Fibroblast of pulmonary artery (primary cell): ENCODE data around the gene EHMT1.
A peak's percentile ranks its signal among the peaks of the same experiment; 100 is the strongest.

Source experiments
- DNase-seq: peaks from one replicate; pipeline ENCODE4 v3.0.0-alpha.2; 2010; ENCODE audit warnings: low read depth
- H3K4me3 ChIP-seq: replicated peaks from 2 replicates; pipeline ENCODE4 v1.5.1; 2011; ENCODE audit warnings: low read depth, mild to moderate bottlenecking, control low read depth, low read length, moderate library complexity
- TF ChIP-seq, protein P1 (sequence below): IDR thresholded peaks from 2 replicates; pipeline ENCODE4 v1.5.1; 2011; ENCODE audit warnings: mild to moderate bottlenecking, control low read depth, low read length, inconsistent platforms; ENCODE audit errors: missing control alignments

EHMT1 gene

DNA sequence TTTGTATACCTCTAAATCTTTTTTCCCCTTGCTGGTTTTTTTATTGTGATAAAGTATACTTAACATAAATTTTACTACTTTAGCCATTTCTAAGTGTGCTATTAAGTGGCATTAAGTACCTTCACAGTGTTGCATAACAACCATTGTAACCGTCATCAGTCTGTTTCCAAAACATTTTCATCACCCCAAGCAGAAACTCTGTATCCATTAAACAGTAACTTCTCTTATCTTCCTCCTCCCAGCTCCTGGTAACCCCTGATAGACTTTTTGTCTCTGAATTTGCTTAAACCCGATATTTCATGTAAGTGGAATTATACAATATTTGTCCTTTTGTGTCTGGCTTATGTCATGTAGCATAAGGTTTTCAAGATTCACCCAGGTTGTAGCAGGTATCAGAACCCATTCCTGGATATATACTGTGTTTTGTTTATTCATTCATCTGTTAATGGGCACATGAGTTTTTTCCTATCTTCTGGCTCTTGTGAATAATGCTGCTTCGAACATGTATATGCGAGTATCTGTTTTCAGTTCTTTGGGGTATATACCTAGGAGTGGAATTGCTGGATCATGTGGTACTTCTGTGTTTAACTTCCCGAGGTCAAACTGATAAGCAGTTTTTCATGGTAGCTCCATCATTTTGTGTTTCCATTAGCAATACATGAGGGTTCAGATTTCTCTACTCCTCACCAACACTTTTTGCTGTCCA, 66.4 kb downstream of the EHMT1 start:
- DNase-seq, result peak; percentile 24
- TF ChIP-seq, protein P1, sequence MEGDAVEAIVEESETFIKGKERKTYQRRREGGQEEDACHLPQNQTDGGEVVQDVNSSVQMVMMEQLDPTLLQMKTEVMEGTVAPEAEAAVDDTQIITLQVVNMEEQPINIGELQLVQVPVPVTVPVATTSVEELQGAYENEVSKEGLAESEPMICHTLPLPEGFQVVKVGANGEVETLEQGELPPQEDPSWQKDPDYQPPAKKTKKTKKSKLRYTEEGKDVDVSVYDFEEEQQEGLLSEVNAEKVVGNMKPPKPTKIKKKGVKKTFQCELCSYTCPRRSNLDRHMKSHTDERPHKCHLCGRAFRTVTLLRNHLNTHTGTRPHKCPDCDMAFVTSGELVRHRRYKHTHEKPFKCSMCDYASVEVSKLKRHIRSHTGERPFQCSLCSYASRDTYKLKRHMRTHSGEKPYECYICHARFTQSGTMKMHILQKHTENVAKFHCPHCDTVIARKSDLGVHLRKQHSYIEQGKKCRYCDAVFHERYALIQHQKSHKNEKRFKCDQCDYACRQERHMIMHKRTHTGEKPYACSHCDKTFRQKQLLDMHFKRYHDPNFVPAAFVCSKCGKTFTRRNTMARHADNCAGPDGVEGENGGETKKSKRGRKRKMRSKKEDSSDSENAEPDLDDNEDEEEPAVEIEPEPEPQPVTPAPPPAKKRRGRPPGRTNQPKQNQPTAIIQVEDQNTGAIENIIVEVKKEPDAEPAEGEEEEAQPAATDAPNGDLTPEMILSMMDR, result no peak
- no peak overlapping the region for H3K4me3 ChIP-seq

DNA sequence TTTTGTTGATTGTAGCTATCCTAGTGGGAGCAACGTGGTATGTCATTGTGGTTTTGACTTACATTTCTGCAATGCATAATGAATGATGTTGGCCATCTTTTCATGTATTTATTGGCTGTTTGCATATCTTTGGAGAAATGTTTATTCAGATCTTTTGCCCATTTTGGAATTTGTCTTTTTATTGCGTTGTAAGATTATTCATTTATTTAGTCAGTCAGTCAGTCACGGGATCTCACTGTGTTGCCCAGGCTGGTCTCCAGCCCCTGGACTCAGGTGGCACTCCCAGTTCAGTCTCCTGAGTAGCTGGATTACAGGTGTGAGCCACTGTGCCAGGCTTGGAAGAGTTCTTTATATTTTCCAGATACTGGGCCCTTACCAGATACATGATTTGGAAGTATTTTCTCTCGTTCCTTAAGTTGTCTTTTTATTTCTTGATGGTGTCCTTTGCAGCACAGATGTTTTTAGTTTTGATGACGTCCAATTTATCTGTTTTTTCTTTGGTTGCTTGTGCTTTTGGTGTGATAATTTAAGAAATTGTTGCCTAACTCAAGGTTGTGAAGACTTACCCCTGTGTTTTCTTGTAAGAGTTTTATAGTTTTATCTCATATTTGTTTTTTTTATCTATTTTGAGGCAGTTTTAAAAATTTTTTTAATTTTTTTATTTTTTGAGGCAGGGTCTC, 67.1 kb downstream of the EHMT1 start:
- DNase-seq, result peak; percentile 29
- H3K4me3 ChIP-seq, result no peak overlapping the region
- TF ChIP-seq, protein P1, result no peak

DNA sequence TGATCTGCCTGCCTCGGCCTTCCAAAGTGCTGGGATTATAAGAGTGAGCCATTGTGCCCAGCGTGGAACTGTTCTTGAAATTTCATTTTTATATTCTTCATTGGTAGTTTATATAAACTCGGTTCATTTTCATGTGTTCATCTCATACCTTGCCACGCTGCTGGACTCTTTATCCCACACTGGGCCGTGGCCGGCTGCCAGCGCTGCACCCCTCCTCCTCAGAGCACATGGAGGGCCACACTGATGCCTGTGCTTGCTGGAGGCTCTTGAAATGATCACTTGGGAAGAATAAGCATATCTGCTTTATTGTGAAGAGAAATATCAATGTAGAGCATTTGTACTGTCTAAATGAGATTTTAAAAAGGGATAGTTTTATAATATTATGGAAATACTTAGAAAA, 69.5 kb downstream of the EHMT1 start:
- no peak for DNase-seq
- H3K4me3 ChIP-seq, result no peak overlapping the region
- TF ChIP-seq, protein P1, result no peak

DNA sequence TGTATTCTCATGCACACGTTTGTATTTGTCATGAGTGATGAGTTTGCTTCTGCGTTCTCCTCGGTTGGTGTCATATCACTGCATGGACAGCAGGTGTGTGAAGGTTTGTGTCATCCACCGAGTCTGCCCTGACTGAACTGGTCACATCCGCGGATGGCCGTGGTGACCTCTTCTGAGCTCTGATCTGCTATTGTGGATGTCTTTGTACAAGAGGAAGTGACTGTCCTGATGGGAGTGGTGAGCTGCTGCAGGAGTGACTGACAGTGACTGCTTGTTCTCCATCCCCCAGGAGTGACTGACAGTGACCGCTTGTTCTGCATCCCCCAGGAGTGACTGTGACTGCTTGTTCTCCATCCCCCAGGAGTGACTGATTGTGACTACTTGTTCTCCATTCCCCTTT, 69.9 kb downstream of the EHMT1 start:
- TF ChIP-seq, protein P1, result no peak
- no peak for DNase-seq
- no peak overlapping the region for H3K4me3 ChIP-seq

DNA sequence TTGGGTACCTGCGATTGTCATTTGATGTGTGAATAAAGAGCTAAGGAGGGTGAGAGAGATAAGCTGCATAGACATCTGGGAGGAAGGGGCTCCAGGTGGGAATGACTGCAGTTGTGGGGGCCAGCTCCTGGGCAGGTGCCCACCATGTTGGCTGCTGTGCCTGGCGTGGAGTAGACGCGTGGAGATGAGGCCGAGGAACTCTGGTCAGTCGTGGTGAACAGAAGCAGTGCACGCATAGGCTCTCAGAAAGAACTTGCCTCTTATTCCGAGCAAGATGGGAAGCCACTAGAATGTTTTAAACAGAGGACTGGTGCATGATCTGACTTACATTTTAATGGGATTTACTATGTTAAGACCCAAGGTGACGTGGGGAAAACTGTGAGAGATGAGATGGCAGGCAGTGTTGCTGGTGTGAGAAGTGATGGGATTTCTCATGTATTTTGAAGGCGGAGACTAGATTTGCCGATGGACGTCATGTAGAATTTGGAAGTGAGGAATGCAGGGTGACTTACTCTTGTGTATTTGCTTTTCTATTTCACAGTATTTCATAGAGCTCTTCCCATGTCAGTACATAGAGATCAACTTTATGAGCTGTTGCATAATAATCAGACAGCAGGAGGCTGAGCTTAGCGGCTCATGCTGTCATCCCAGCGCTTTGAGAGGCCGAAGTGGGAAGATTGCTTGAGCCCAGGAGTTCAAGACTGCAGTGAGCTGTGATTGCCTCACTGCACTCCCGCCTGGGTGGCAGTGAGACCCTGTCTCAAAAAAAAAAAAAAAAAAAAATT, 71.1 kb downstream of the EHMT1 start:
- no peak overlapping the region for H3K4me3 ChIP-seq
- peak; percentile 50 for DNase-seq
- TF ChIP-seq, protein P1, result no peak

DNA sequence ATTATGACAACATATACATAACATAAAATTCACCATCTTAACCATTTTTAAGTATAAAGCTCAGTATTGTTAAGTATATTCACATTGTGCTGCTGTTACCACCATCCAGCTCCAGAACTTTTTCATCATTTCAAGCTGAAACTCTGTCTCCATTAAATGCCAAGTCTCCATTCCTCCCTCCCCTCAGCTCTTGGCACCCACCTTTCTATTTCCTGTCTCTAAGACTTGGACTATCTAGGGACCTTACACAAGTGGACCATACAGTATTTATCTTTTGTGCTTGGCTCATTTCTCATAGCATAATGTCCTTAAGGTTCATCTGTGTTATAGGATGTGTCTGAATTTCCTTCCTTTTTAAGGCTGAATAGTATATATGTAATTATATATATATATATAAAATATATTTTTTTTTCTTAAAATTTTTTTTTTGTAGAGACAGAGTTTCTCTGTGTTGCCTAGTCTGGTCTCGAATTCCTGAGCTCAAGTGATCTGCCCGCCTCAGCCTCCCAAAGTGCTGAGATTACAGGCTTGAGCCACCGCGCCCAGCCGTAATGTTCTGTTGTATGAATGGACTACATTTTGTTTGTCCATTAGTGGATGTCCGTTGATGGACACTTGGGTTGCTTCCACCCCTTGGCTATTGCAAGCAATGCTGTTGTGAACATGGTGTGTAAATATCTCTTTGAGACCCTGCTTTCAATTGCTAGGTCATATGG, 72.3 kb downstream of the EHMT1 start:
- H3K4me3 ChIP-seq, result no peak overlapping the region
- TF ChIP-seq, protein P1, result no peak
- peak; percentile 24 for DNase-seq
